ENCODE results near the gene SLC25A46.
"Not testable (repeated sequence)": the region's sequence is repeated elsewhere in the genome, so short reads cannot be mapped to it uniquely, and the experiment has no call there.

Gene SLC25A46

DNA sequence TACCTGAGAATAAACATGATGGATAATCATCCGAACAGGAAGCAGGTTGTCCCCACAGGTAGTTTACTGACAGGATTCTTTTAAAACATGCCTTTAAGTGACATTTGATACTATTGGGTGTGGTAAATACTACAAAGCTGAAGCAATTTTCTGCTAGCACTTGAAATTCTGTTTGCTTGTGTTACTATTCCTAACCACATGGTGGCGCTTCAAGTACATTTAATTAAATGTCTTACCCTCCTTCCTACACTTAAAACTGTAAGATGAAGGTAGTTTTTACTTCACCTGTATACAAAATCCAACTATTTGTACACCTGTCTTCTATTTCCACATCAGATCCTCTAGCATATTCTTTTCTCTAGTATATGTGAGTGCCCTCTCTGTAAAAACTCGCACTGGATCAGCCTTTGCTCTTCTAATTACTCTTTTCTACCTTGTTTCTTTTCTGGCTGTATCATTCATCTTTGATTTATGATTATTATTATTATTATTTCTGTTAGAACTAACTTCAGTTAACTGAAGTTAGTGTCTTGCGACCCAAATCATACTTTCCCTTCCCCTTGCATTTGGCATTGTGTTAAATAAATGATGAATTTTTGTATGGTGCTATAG is 18.4 kb downstream of the SLC25A46 start:
- no peak for DNase-seq (ENCODE audit: low read depth)

- DNase-seq (ENCODE audit: low read depth): no peak
These were observed 21.4 kb downstream of the SLC25A46 start for GRCh38 chr5:110760158-110760557.

GRCh38 chr5:110768138-110768860 is 29.5 kb downstream of the SLC25A46 start:
- peak; percentile 61 for DNase-seq (ENCODE audit: low read depth)

DNA sequence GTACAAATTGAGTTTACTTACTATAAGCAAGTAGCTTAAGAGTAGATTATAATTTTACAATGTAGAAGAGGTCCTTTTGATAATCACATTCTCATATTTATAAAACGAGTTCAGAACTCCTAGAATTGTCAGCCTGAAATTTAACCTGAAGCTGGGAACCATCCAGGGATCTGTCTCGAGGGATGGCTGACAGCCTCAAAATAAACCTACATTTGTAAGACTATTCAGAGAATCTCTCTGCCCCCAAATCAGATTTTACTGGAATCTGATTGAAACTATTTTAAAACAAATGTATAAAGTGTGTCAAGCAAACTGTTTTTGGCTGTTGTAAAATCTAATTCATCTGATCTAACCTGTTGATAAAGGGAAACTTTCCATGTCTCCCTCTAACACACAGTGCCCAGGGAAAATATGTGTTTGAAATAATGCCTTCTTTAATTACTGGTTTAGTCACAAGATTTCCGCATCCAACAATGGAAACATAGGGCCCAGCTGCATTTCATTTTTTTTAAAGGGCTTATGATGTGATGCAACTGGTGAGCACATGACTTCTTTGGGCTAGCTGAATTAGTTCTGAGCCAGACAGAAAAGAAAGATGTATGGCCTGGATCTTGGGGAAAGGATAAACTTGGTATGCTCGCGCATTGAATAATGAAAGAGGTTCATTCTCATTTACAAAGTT is 30.3 kb downstream of the SLC25A46 start:
- peak; percentile 61 for DNase-seq (ENCODE audit: low read depth)

DNA sequence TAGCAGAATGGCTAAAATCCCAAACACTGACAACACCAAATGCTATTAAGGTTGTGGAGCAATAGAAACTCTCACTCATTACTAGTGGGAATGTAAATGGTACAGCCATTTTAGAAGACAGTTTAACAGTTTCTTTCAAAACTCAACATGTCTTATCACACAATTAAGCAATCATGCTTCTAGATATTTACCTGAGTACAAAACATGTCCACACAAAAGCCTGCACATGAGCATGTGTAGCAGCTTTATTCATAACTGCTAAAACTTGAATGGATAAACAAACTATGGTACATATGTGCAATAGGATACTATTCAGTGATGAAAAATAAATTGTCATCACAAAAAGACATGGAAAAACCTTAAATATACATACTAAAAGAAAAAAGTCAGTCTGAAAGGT is 31.5 kb downstream of the SLC25A46 start:
- no peak for DNase-seq (ENCODE audit: low read depth)

DNA sequence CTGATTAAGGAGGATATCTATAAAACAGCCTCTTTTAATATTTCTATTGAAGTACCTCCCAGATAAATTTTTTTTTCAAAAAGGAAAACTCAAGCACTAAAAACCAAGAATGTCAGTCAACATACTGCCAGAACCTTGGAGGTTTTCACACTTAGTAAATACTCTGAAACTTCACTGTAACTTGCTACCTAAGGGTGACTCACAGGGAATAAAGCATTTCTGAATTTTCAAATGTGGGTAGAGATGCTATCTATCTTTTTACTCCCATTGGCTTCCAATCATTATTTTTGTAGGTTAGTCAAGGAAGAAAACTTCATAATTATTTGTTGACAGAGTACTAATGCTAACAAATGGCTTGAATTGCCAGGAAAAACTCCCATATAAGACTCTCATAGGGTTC is 46.1 kb downstream of the SLC25A46 start:
- no peak for DNase-seq (ENCODE audit: low read depth)

DNA sequence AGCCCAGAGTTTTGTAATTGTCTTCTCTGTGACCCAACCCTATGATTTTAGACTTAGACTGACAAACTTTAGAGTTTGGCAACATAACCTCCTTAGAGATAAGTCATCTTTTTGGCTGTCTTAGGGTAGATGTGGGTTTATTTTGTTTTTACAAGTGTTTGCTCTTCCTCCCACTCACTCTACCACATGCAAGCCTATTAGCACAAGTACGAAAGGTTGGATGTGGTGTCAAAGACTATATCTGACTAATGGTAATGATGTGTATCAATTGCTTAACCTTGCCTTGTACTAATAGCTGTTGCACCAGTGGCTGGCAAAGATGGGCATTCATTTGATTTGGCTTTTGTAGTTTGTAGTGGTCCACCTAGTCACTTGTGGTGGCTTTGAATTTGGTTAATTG is 46.5 kb downstream of the SLC25A46 start:
- DNase-seq (ENCODE audit: low read depth): peak; percentile 64

GRCh38 chr5:110788006-110788405 is 49.2 kb downstream of the SLC25A46 start:
- DNase-seq (ENCODE audit: low read depth): not testable (repeated sequence)

GRCh38 chr5:110790673-110791072 is 51.9 kb downstream of the SLC25A46 start:
- no peak for DNase-seq (ENCODE audit: low read depth)

DNA sequence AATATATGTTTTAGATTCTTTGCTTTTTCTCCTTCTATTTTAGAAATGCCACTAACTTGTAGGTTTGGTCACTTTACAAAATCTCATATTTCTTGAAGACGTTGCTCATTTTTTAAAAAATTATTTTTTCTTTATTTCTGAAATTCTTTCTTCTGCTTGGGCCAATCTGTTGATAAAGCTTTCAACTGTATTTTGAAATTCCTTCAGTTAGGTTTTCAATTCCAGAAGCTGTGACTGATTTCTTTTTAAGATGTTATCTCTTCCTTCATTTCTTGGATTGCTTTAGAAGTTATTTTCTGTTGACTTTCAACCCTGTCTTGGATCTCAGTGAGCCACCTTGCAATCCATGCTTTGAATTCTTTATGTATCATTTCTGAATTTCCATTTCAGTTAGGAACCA is 64.2 kb downstream of the SLC25A46 start:
- no peak for DNase-seq (ENCODE audit: low read depth)

- no peak for DNase-seq (ENCODE audit: low read depth)
These were observed 64.9 kb downstream of the SLC25A46 start for GRCh38 chr5:110803467-110804326.

DNA sequence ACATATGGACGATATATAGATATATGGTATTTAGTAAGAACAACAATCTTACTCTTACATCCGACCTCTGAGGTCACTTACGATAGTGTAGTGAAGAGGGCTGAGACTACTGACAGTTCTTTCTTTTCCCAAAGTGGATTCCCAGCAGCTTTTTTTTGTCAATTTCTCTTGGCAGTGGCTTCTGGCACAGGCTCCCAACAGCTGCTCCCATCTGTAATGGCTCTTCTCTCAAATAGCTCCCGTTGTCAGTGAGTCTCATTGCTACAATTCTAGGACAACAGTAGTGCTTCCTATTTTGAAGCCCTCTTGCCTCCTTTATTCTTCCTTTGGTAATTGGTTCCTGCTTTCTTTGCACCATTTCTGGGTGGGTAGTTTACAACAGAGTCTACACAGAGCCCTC is 68.4 kb downstream of the SLC25A46 start:
- DNase-seq (ENCODE audit: low read depth): no peak

GRCh38 chr5:110809006-110809405 is 70.2 kb downstream of the SLC25A46 start:
- no peak for DNase-seq (ENCODE audit: low read depth)
